H1 (cell line): ENCODE measurements around the gene CEP192. TPM values are rescaled to one million over a fixed set of nuclear protein-coding genes. Genes with fewer than 3 reads are reported as not detected.

ENCODE experiments used
- CTCF ChIA-PET: fragments of 300-600 bp; sonication (Branson Sonifier 250); formaldehyde crosslinking; loops from one replicate; lab custom pipeline; 2021; ENCODE audit not compliant: partially characterized antibody; lab: Charles Lee
- POLR2A ChIA-PET: fragments of 300-600 bp; sonication (Branson Sonifier 250); formaldehyde crosslinking; loops from one replicate; lab custom pipeline; 2021; ENCODE audit warnings: inconsistent platforms; ENCODE audit not compliant: partially characterized antibody; lab: Charles Lee
- DNase-seq, 2 experiments: peaks; one replicate each; pipeline versions ENCODE4 v3.0.0 to v3.0.0-alpha.2; 2010 to 2022; ENCODE audit warnings: low spot score in 2 of 2, low read depth in 1 of 2, mixed read lengths in 1 of 2
- FAIRE-seq: peaks from 2 replicates; lab custom pipeline; 2011; peaks lifted over from hg19 to GRCh38; lab: Jason Lieb, UNC
- H2AFZ ChIP-seq: 2 replicates; pipeline ENCODE4 v1.8.1; 2012; ENCODE audit warnings: low read length, inconsistent platforms
- H2AK5ac ChIP-seq: 2 replicates; pipeline ENCODE4 v1.6.1; 2013; ENCODE audit warnings: low read depth, low read length
- H2BK120ac ChIP-seq: replicated peaks from 2 replicates; pipeline ENCODE3; 2013; ENCODE audit warnings: low read depth, low read length, inconsistent platforms
- H2BK12ac ChIP-seq: 2 replicates; pipeline ENCODE4 v1.6.1; 2013; ENCODE audit warnings: low read depth, low read length
- H2BK15ac ChIP-seq: 2 replicates; pipeline ENCODE4 v1.6.1; 2013; ENCODE audit warnings: low read length
- H2BK20ac ChIP-seq: 2 replicates; pipeline ENCODE4 v1.6.1; 2013; ENCODE audit warnings: low read length
- H2BK5ac ChIP-seq: 2 replicates; pipeline ENCODE4 v1.6.1; 2013; ENCODE audit warnings: low read depth, low read length
- H3K14ac ChIP-seq: 2 replicates; pipeline ENCODE4 v1.6.1; 2013; ENCODE audit warnings: inconsistent platforms; ENCODE audit not compliant: insufficient read length
- H3K18ac ChIP-seq: 2 replicates; pipeline ENCODE4 v1.6.1; 2013; ENCODE audit warnings: low read length; ENCODE audit errors: extremely low read depth
- H3K23ac ChIP-seq: 2 replicates; pipeline ENCODE4 v1.6.1; 2013; ENCODE audit warnings: inconsistent platforms; ENCODE audit not compliant: insufficient read length
- H3K23me2 ChIP-seq: 2 replicates; pipeline ENCODE4 v1.6.1; 2013; ENCODE audit warnings: low read depth, low read length
- H3K27ac ChIP-seq: 2 replicates; pipeline ENCODE4 v1.6.1; 2011; ENCODE audit warnings: low read depth, low read length, inconsistent platforms
- H3K27me3 ChIP-seq, 4 experiments: replicated peaks in 1 of 4; 1 replicate in 1 of 4; 2 replicates in 3 of 4; pipeline versions ENCODE4 v1.6.1 to v1.8.1; 2011 to 2013; ENCODE audit warnings: low read length in 3 of 4, mild to moderate bottlenecking in 3 of 4, inconsistent platforms in 2 of 4, mixed read lengths in 2 of 4, moderate library complexity in 1 of 4; ENCODE audit not compliant: control insufficient read depth in 3 of 4, insufficient read depth in 3 of 4; ENCODE audit errors: extremely low read depth in 1 of 4
- H3K36me3 ChIP-seq, 4 experiments: 2 replicates each; pipeline versions ENCODE4 v1.6.1 to v1.8.1; 2011 to 2013; ENCODE audit warnings: mild to moderate bottlenecking in 4 of 4, low read length in 3 of 4, moderate library complexity in 2 of 4, control low read depth in 1 of 4, inconsistent platforms in 1 of 4; ENCODE audit not compliant: insufficient read depth in 4 of 4, control insufficient read depth in 2 of 4
- H3K4ac ChIP-seq: replicated peaks from 2 replicates; pipeline ENCODE3; 2013; ENCODE audit warnings: low read length, low read depth, mixed read lengths, inconsistent platforms; ENCODE audit not compliant: insufficient read length
- H3K4me1 ChIP-seq, 4 experiments: replicated peaks in 1 of 4; 1 replicate in 1 of 4; 2 replicates in 3 of 4; pipeline versions ENCODE4 v1.6.1 to v1.8.1; 2011 to 2013; ENCODE audit warnings: low read length in 3 of 4, inconsistent platforms in 2 of 4, mixed read lengths in 1 of 4; ENCODE audit not compliant: insufficient read depth in 4 of 4, control insufficient read depth in 3 of 4
- H3K4me2 ChIP-seq, 2 experiments: 2 replicates each; pipeline versions ENCODE4 v1.6.1 to v1.8.1; 2011 to 2013; ENCODE audit warnings: low read depth in 2 of 2, low read length in 2 of 2, control low read depth in 1 of 2, inconsistent platforms in 1 of 2, mild to moderate bottlenecking in 1 of 2; ENCODE audit not compliant: insufficient read depth in 1 of 2
- H3K4me3 ChIP-seq, 4 experiments: fragments of 200-600, 300-600 bp in 1 of 4; sonication (generic), shearing (Covaris generic), sonication (Bioruptor Twin) in 1 of 4; 2 replicates each; pipeline versions ENCODE4 v1.5.1 to v1.8.1; 2011 to 2016; ENCODE audit warnings: low read length in 4 of 4, low read depth in 3 of 4, control low read depth in 2 of 4, inconsistent platforms in 2 of 4, mild to moderate bottlenecking in 2 of 4, mixed read lengths in 1 of 4, moderate library complexity in 1 of 4; ENCODE audit not compliant: insufficient read depth in 2 of 4; ENCODE audit errors: extremely low read depth in 1 of 4
- H3K56ac ChIP-seq: replicated peaks from 2 replicates; pipeline ENCODE3; 2013; ENCODE audit warnings: low read depth, mild to moderate bottlenecking, mixed read lengths, low read length, inconsistent platforms; ENCODE audit not compliant: insufficient read length
- H3K79me1 ChIP-seq: 2 replicates; pipeline ENCODE4 v1.6.1; 2013; ENCODE audit warnings: low read depth, low read length, control low read depth
- H3K79me2 ChIP-seq, 2 experiments: 2 replicates each; pipeline versions ENCODE4 v1.6.1 to v1.8.1; 2012 to 2013; ENCODE audit warnings: low read length in 2 of 2, mild to moderate bottlenecking in 2 of 2, inconsistent platforms in 1 of 2; ENCODE audit not compliant: insufficient read depth in 2 of 2, control insufficient read depth in 1 of 2
- H3K9ac ChIP-seq, 4 experiments: replicated peaks in 1 of 4; 1 replicate in 1 of 4; 2 replicates in 3 of 4; pipeline versions ENCODE4 v1.6.1 to v1.8.1; 2011 to 2013; ENCODE audit warnings: low read depth in 3 of 4, low read length in 3 of 4, control low read depth in 2 of 4, mild to moderate bottlenecking in 2 of 4, moderate library complexity in 2 of 4, inconsistent platforms in 1 of 4; ENCODE audit errors: extremely low read depth in 1 of 4
- H3K9me3 ChIP-seq, 2 experiments: 2 replicates each; pipeline versions ENCODE4 v1.6.1 to v1.8.1; 2012 to 2013; ENCODE audit warnings: mild to moderate bottlenecking in 2 of 2, moderate library complexity in 2 of 2, control low read depth in 1 of 2, inconsistent platforms in 1 of 2, low read depth in 1 of 2, low read length in 1 of 2, mixed read lengths in 1 of 2; ENCODE audit not compliant: insufficient read depth in 2 of 2
- H4K20me1 ChIP-seq, 2 experiments: replicated peaks in 1 of 2; 2 replicates each; pipeline versions ENCODE3 to v1.8.1; 2011 to 2013; ENCODE audit warnings: inconsistent platforms in 2 of 2, low read length in 2 of 2, mild to moderate bottlenecking in 1 of 2; ENCODE audit not compliant: insufficient read depth in 2 of 2, control insufficient read depth in 1 of 2
- H4K5ac ChIP-seq: 2 replicates; pipeline ENCODE4 v1.6.1; 2013; ENCODE audit warnings: low read length, low read depth, mixed read lengths, inconsistent platforms; ENCODE audit not compliant: insufficient read length
- H4K8ac ChIP-seq: 2 replicates; pipeline ENCODE4 v1.8.0; 2013; ENCODE audit warnings: mild to moderate bottlenecking, moderate library complexity, low read length, inconsistent platforms; ENCODE audit not compliant: insufficient read depth; ENCODE audit errors: extremely low read depth
- H4K91ac ChIP-seq: replicated peaks from 2 replicates; pipeline ENCODE3; 2013; ENCODE audit warnings: low read length, mixed read lengths, inconsistent platforms; ENCODE audit not compliant: insufficient read length
- HDAC6 ChIP-seq: IDR thresholded peaks from one replicate; pipeline ENCODE4 v1.7.1; 2012; ENCODE audit warnings: low read depth, mild to moderate bottlenecking, inconsistent platforms, low read length, moderate library complexity
- MAFK ChIP-seq: IDR thresholded peaks from 2 replicates; pipeline ENCODE4 v1.6.1; 2012; ENCODE audit warnings: low read depth, mild to moderate bottlenecking, improper control_type of control experiment, low read length
- MAX ChIP-seq: IDR thresholded peaks from 2 replicates; pipeline ENCODE4 v1.6.1; 2012; ENCODE audit warnings: inconsistent platforms
- NRF1 ChIP-seq: IDR thresholded peaks from 2 replicates; pipeline ENCODE4 v1.6.1; 2011; ENCODE audit warnings: mild to moderate bottlenecking, low read depth, low read length, improper control_type of control experiment
- SRF ChIP-seq: IDR thresholded peaks from 2 replicates; pipeline ENCODE4 v1.6.1; 2011; ENCODE audit warnings: mild to moderate bottlenecking, low read depth, low read length, moderate library complexity
- TAF1 ChIP-seq: IDR thresholded peaks from 2 replicates; pipeline ENCODE4 v1.6.1; 2011; ENCODE audit warnings: mild to moderate bottlenecking, low read depth, low read length
- ZNF274 ChIP-seq: IDR thresholded peaks from 2 replicates; pipeline ENCODE4 v1.7.0; 2012; ENCODE audit warnings: low read length, borderline replicate concordance; ENCODE audit errors: extremely low read depth
- WGBS, 2 experiments: shearing (Covaris generic) in 1 of 2; methylation state at CpG; one replicate each; pipeline versions ENCODE4 v1.1.6 to v1.1.7; 2013 to 2015; ENCODE audit warnings: low lambda C conversion rate in 2 of 2, mixed read lengths in 2 of 2, inconsistent platforms in 1 of 2, low coverage in 1 of 2, missing lambda C conversion rate in 1 of 2; ENCODE audit not compliant: insufficient replicate concordance in 2 of 2, insufficient coverage in 1 of 2, insufficient read length in 1 of 2; ENCODE audit errors: extremely low coverage in 1 of 2, missing lambda C conversion rate in 1 of 2; 5-methylcytosine and 5-hydroxymethylcytosine counted together
- polyA plus RNA-seq, 7 experiments: library from polyadenylated mRNA; depleted of rRNA in 3 of 7; stranded (reverse) in 5 of 7; unstranded in 2 of 7; fragments of >200 nt in 5 of 7; fragments of 200-250 nt in 2 of 7; gene quantifications; 1 replicate in 5 of 7; 2 replicates in 1 of 7; 4 replicates in 1 of 7; pipeline versions ENCODE4 v1.2.1 to v1.2.3, GENCODE V29; 2011 to 2013; ENCODE audit warnings: missing spikeins in 2 of 7, mixed read lengths in 2 of 7
- total RNA-seq: library from RNA; stranded (reverse); fragmentation: NEBNext Ultra II Directional; extraction: Animal tissue kit (Norgen Biotek cat#: 25700); gene quantifications from 2 replicates; pipeline ENCODE4 v1.2.1, GENCODE V29; 2021

Gene CEP192
- total and polyA plus RNA-seq, 2 of the 8 experiments (the other 6 are each of a cell fraction or from before 2014, with no cell fraction given) = 13.4 to 23.1 TPM

GRCh38 chr18:13105059-13105458, 113.9 kb downstream of the CEP192 start:
- H3K9me3 ChIP-seq = 0 out of 4 replicates have a peak, but pooled peaks cover 0 to 3% of the 10 kb centered on the region in 2 experiments
- no peak overlapping the region for H3K27ac ChIP-seq
- no peak overlapping the region for H3K4me2 ChIP-seq
- H3K4ac ChIP-seq = no peak overlapping the region
- no peaks in the 10 kb centered on the region for H3K79me2 ChIP-seq
- H4K91ac ChIP-seq = no peak overlapping the region
- WGBS, 2 experiments = 96% methylated on average over 4 of the region's 4 CpGs; no CpG with 5 or more reads in 1 of the 2 experiments
- no peak overlapping the region for H3K4me3 ChIP-seq
- no peak overlapping the region for H2BK12ac ChIP-seq
- H2BK15ac ChIP-seq = no peak overlapping the region
- peaks cover 0 to 2% of the 10 kb centered on the region in 2 experiments for H4K20me1 ChIP-seq
- H3K36me3 ChIP-seq = peaks cover 16 to 60% (median 43%) of the 10 kb centered on the region in 4 experiments; a peak in 7 of 8 replicates
- no peak for DNase-seq
- no peak overlapping the region for H2BK120ac ChIP-seq
- no peak overlapping the region for H4K8ac ChIP-seq
- no peak overlapping the region for H3K56ac ChIP-seq
- no peak overlapping the region for H2BK20ac ChIP-seq
- FAIRE-seq = no peak
- no peak overlapping the region for H2AK5ac ChIP-seq
- ChIA-PET CTCF (interaction anchor here (0.7 to 2.2 kb wide), 2 partner anchors 9 to 18 kb away, joined by 3 to 12 read pairs; no protein-coding TSS in a partner anchor), POLR2A (no interaction called here)
- H3K27me3 ChIP-seq = no peaks in the 10 kb centered on the region
- H3K14ac ChIP-seq = no peak overlapping the region
- H2AFZ ChIP-seq = no peak overlapping the region
- no peaks in the 10 kb centered on the region; the same call in 1 of the 2 replicates for H3K79me1 ChIP-seq
- H3K9ac ChIP-seq = no peak overlapping the region
- no peaks in the 10 kb centered on the region for H3K4me1 ChIP-seq
- no peak overlapping the region for H4K5ac ChIP-seq
- peaks cover 9% of the 10 kb centered on the region; the same call in 1 of the 2 replicates for H3K23me2 ChIP-seq
- H2BK5ac ChIP-seq = no peak overlapping the region
- no peak overlapping the region for H3K23ac ChIP-seq
- no peak overlapping the region for H3K18ac ChIP-seq
- TF ChIP-seq TAF1 (no peak), NRF1 (no peak), MAX (no peak), SRF (no peak), MAFK (no peak), HDAC6 (no peak), ZNF274 (no peak)
